Esophagus muscularis mucosa (tissue), 4 donors: ENCODE measurements around the gene SPAG16.

Experiments used
- EP300 ChIP-seq: sonication (generic); formaldehyde crosslinking; IDR thresholded peaks from one replicate; pipeline ENCODE4 v1.6.1; 2017; ENCODE audit warnings: antibody characterized with exemption
- POLR2A ChIP-seq: fragments of 450-650 bp; IDR thresholded peaks from one replicate; pipeline ENCODE4 v1.6.1; 2017; ENCODE audit warnings: antibody characterized with exemption, moderate library complexity, mild to moderate bottlenecking, low read depth
- POLR2AphosphoS5 ChIP-seq, 2 donors: sonication (generic); formaldehyde crosslinking; IDR thresholded peaks; one replicate each; pipeline ENCODE4 v1.6.1; 2017; ENCODE audit warnings: antibody characterized with exemption in 2 of 2
- TF ChIP-seq, protein P1 (sequence below), 3 experiments: fragments of 200-600 bp in 2 of 3; fragments of 450-650 bp in 1 of 3; sonication (generic) in 2 of 3; IDR thresholded peaks; one replicate each; pipeline ENCODE4 v1.5.1; 2017 to 2019; ENCODE audit warnings: antibody characterized with exemption in 3 of 3, mild to moderate bottlenecking in 2 of 3, moderate library complexity in 1 of 3

DNA sequence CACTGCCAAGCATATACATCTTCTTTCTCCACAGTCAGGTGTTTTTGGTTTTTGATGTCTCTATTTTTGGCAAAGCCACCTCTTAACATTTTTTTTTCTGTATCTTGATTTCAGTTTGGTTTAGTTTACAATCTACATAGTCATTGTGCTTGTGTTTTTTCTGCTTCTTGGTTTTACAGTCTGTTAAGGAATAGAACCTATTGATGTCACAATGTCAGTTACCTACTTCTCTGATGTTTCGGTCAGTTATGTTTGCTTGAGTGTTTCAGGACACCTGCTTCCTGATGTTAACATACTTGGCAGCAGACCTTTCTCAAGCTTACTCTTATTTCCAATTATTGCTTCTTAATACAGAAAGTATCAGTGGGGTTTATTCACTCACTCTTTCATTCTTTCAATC lies 253.3 kb downstream of the SPAG16 start:
- TF ChIP-seq, protein P1, sequence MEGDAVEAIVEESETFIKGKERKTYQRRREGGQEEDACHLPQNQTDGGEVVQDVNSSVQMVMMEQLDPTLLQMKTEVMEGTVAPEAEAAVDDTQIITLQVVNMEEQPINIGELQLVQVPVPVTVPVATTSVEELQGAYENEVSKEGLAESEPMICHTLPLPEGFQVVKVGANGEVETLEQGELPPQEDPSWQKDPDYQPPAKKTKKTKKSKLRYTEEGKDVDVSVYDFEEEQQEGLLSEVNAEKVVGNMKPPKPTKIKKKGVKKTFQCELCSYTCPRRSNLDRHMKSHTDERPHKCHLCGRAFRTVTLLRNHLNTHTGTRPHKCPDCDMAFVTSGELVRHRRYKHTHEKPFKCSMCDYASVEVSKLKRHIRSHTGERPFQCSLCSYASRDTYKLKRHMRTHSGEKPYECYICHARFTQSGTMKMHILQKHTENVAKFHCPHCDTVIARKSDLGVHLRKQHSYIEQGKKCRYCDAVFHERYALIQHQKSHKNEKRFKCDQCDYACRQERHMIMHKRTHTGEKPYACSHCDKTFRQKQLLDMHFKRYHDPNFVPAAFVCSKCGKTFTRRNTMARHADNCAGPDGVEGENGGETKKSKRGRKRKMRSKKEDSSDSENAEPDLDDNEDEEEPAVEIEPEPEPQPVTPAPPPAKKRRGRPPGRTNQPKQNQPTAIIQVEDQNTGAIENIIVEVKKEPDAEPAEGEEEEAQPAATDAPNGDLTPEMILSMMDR (IDR thresholded peaks at IDR 0.05) = no peak
- TF ChIP-seq POLR2A (no peak), POLR2AphosphoS5 (IDR thresholded peaks at IDR 0.05) (no peak), EP300 (no peak)
